ENCODE data around the gene ABCF2.

The ABCF2 gene

GRCh38 chr7:151252961-151253711, 26.1 kb upstream of the ABCF2 start:
- H3K18ac ChIP-seq (ENCODE audit: low read length): peak overlapping the region; percentile 90
- H3K4ac ChIP-seq (ENCODE audit: low read length): no peak overlapping the region
- no peak overlapping the region for H3K27ac ChIP-seq (replicated peaks; ENCODE audit: low read length)
- no peak overlapping the region for H2BK5ac ChIP-seq (ENCODE audit: low read length)
- peaks cover 26 to 31% of the 10 kb centered on the region in 2 donors for H3K4me1 ChIP-seq (ENCODE audit: control insufficient read depth in 2 of 2, insufficient read depth in 1 of 2, low read depth in 1 of 2, low read length in 2 of 2)
- H3K9me3 ChIP-seq (replicated peaks in 1 of 2; ENCODE audit: control insufficient read depth in 2 of 2, insufficient read depth in 1 of 2, low read depth in 1 of 2, low read length in 2 of 2): no peaks in the 10 kb centered on the region
- no peak overlapping the region for H4K8ac ChIP-seq (ENCODE audit: low read depth, low read length)
- H2BK120ac ChIP-seq (ENCODE audit: low read depth, low read length): peak overlapping the region; percentile 29
- peak overlapping the region; percentile 91 for H3K4me2 ChIP-seq (ENCODE audit: insufficient read depth, low read length, poor library complexity, severe bottlenecking)
- no peaks in the 10 kb centered on the region for H3K36me3 ChIP-seq (replicated peaks in 1 of 2; ENCODE audit: control insufficient read depth in 2 of 2, insufficient read depth in 2 of 2, low read length in 2 of 2)
- peak overlapping the region in 1 of 2 donors; percentile 87 for H3K4me3 ChIP-seq (ENCODE audit: low read length in 2 of 2)
- no peak overlapping the region for H4K91ac ChIP-seq (ENCODE audit: low read depth, low read length, poor library complexity)
- H2BK15ac ChIP-seq (ENCODE audit: low read length): peak overlapping the region; percentile 84
- WGBS, 2 donors (ENCODE audit: extremely low coverage in 2 of 2, insufficient read length in 2 of 2, insufficient replicate concordance in 1 of 2): no CpG with 5 or more reads among the region's 17 CpGs
- peaks cover 0 to 11% (median 9%) of the 10 kb centered on the region in 3 experiments for H3K27me3 ChIP-seq (ENCODE audit: control insufficient read depth in 3 of 3, insufficient read depth in 3 of 3, low read depth in 1 of 3, low read length in 3 of 3)
- H2AK5ac ChIP-seq (ENCODE audit: low read depth, low read length): peak overlapping the region; percentile 91
- peak overlapping the region; percentile 73 for H3K9ac ChIP-seq (ENCODE audit: low read depth, low read length, poor library complexity)
- H3K23ac ChIP-seq (ENCODE audit: low read depth, low read length, poor library complexity): peak overlapping the region; percentile 59
- H3K14ac ChIP-seq (ENCODE audit: low read length): no peak overlapping the region
- H2BK12ac ChIP-seq (ENCODE audit: low read length): peak overlapping the region; percentile 46
- peak overlapping the region; percentile 93 for H2AFZ ChIP-seq (ENCODE audit: low read length)
- peaks cover 1% of the 10 kb centered on the region for H3K79me1 ChIP-seq (ENCODE audit: low read depth, low read length)
- peak; percentile 27 for DNase-seq (ENCODE audit: low spot score)

DNA sequence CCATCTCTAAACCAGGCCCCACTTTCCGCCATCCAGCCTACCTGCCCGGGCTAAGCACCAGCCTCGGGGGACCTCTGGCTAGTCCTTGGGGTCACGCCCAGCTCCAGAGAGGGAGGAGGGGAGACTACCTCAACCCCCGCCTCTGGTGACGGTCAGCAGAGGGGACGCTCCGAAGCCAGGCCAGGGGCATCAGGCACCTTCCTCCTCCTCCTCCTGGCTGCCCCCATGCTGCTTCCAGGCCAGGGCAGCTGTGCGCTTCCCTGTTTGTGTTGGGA, 25.5 kb upstream of the ABCF2 start:
- Histone ChIP-seq H3K36me3 (replicated peaks in 1 of 2; ENCODE audit: control insufficient read depth in 2 of 2, insufficient read depth in 2 of 2, low read length in 2 of 2) (no peaks in the 10 kb centered on the region), H3K27ac (replicated peaks; ENCODE audit: low read length) (peak overlapping the region; percentile 59), H2BK120ac (ENCODE audit: low read depth, low read length) (no peak overlapping the region), H2AK5ac (ENCODE audit: low read depth, low read length) (peak overlapping the region; percentile 91), H3K14ac (ENCODE audit: low read length) (peak overlapping the region; percentile 77), H4K91ac (ENCODE audit: low read depth, low read length, poor library complexity) (peak overlapping the region; percentile 95), H3K4me3 (ENCODE audit: low read length in 2 of 2) (peak overlapping the region; percentile 81 to 87), H3K9ac (ENCODE audit: low read depth, low read length, poor library complexity) (peak overlapping the region; percentile 78), H3K4ac (ENCODE audit: low read length) (peak overlapping the region; percentile 85), H3K18ac (ENCODE audit: low read length) (peak overlapping the region; percentile 96), H3K4me2 (ENCODE audit: insufficient read depth, low read length, poor library complexity, severe bottlenecking) (peak overlapping the region; percentile 91), H4K8ac (ENCODE audit: low read depth, low read length) (peak overlapping the region; percentile 98), H3K9me3 (replicated peaks in 1 of 2; ENCODE audit: control insufficient read depth in 2 of 2, insufficient read depth in 1 of 2, low read depth in 1 of 2, low read length in 2 of 2) (no peaks in the 10 kb centered on the region), H3K27me3 (ENCODE audit: control insufficient read depth in 3 of 3, insufficient read depth in 3 of 3, low read depth in 1 of 3, low read length in 3 of 3) (peaks cover 0 to 11% (median 11%) of the 10 kb centered on the region in 3 experiments), H3K4me1 (ENCODE audit: control insufficient read depth in 2 of 2, insufficient read depth in 1 of 2, low read depth in 1 of 2, low read length in 2 of 2) (peaks cover 29 to 34% of the 10 kb centered on the region in 2 donors), H2BK15ac (ENCODE audit: low read length) (peak overlapping the region; percentile 94), H2BK5ac (ENCODE audit: low read length) (peak overlapping the region; percentile 84), H3K23ac (ENCODE audit: low read depth, low read length, poor library complexity) (peak overlapping the region; percentile 59), H2AFZ (ENCODE audit: low read length) (peak overlapping the region; percentile 93), H3K79me1 (ENCODE audit: low read depth, low read length) (peaks cover 1% of the 10 kb centered on the region), H2BK12ac (ENCODE audit: low read length) (peak overlapping the region; percentile 43)
- no peak for DNase-seq (ENCODE audit: low spot score)
- WGBS, 2 donors (ENCODE audit: extremely low coverage in 2 of 2, insufficient read length in 2 of 2, insufficient replicate concordance in 1 of 2): no CpG with 5 or more reads among the region's 9 CpGs

DNA sequence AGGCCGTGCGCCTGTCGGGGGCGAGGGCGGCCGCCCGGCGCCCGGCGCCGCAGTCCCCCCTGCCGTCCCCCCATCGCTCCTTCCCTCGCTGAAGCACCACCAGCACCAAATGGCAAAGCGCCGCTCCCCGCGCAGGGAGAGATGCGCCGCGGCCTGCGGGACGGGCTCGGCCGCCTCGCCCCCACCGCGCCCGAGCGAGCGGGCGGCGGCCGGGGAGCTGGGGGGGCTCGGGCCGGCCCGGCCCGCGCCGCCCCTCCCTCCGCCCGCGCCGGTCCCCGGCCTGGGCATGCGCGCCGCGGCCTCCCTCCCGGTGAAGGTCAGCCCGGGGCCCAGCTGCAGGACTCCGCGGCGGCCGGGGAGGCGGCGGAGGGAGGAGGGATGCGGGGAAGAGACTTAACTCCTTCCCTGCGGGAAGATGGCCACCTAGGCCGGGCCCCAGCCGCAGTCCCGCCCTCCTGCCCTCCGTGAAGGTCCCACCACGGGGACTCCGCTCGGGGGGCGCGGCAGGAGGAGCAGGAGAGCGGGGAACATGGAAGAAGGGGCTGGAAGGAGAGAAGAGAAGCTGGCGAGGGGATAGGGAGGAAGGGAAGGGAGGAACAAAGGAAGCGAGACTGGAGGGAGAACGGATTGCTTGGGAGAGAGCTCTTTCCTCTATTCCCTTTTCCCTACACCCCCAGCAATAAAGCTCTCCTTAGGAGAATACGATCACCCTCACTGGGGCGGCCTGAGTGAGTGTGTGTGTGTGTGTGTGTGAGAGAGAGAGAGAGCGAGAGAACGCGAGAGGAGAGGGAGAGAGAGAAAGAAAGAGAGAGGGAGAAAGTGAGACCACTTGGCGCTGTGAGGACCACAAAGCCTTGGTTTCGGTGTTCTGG, 24.9 kb upstream of the ABCF2 start:
- H3K79me1 ChIP-seq (ENCODE audit: low read depth, low read length): peaks cover 1% of the 10 kb centered on the region
- H3K27ac ChIP-seq (replicated peaks; ENCODE audit: low read length): peak overlapping the region; percentile 59
- H3K23ac ChIP-seq (ENCODE audit: low read depth, low read length, poor library complexity): peak overlapping the region; percentile 82
- peak overlapping the region; percentile 94 for H2BK15ac ChIP-seq (ENCODE audit: low read length)
- peak overlapping the region; percentile 95 for H4K91ac ChIP-seq (ENCODE audit: low read depth, low read length, poor library complexity)
- peak overlapping the region; percentile 77 for H3K14ac ChIP-seq (ENCODE audit: low read length)
- H3K4me3 ChIP-seq (ENCODE audit: low read length in 2 of 2): peak overlapping the region; percentile 81 to 87
- peak overlapping the region; percentile 96 for H3K18ac ChIP-seq (ENCODE audit: low read length)
- H3K36me3 ChIP-seq (replicated peaks in 1 of 2; ENCODE audit: control insufficient read depth in 2 of 2, insufficient read depth in 2 of 2, low read length in 2 of 2): no peaks in the 10 kb centered on the region
- no peaks in the 10 kb centered on the region for H3K9me3 ChIP-seq (replicated peaks in 1 of 2; ENCODE audit: control insufficient read depth in 2 of 2, insufficient read depth in 1 of 2, low read depth in 1 of 2, low read length in 2 of 2)
- no peak overlapping the region for H3K4ac ChIP-seq (ENCODE audit: low read length)
- H2BK120ac ChIP-seq (ENCODE audit: low read depth, low read length): peak overlapping the region; percentile 50
- H2BK12ac ChIP-seq (ENCODE audit: low read length): peak overlapping the region; percentile 75
- peak; percentile 61 for DNase-seq (ENCODE audit: low spot score)
- peak overlapping the region; percentile 91 for H3K4me2 ChIP-seq (ENCODE audit: insufficient read depth, low read length, poor library complexity, severe bottlenecking)
- H3K27me3 ChIP-seq (ENCODE audit: control insufficient read depth in 3 of 3, insufficient read depth in 3 of 3, low read depth in 1 of 3, low read length in 3 of 3): peaks cover 0 to 11% (median 11%) of the 10 kb centered on the region in 3 experiments
- peak overlapping the region; percentile 88 for H3K9ac ChIP-seq (ENCODE audit: low read depth, low read length, poor library complexity)
- H4K8ac ChIP-seq (ENCODE audit: low read depth, low read length): peak overlapping the region; percentile 98
- H3K4me1 ChIP-seq (ENCODE audit: control insufficient read depth in 2 of 2, insufficient read depth in 1 of 2, low read depth in 1 of 2, low read length in 2 of 2): peaks cover 29 to 39% of the 10 kb centered on the region in 2 donors
- WGBS, 2 donors (ENCODE audit: extremely low coverage in 2 of 2, insufficient read length in 2 of 2, insufficient replicate concordance in 1 of 2): no CpG with 5 or more reads among the region's 79 CpGs
- H2BK5ac ChIP-seq (ENCODE audit: low read length): peak overlapping the region; percentile 84
- H2AK5ac ChIP-seq (ENCODE audit: low read depth, low read length): peak overlapping the region; percentile 91
- peak overlapping the region; percentile 93 for H2AFZ ChIP-seq (ENCODE audit: low read length)

DNA sequence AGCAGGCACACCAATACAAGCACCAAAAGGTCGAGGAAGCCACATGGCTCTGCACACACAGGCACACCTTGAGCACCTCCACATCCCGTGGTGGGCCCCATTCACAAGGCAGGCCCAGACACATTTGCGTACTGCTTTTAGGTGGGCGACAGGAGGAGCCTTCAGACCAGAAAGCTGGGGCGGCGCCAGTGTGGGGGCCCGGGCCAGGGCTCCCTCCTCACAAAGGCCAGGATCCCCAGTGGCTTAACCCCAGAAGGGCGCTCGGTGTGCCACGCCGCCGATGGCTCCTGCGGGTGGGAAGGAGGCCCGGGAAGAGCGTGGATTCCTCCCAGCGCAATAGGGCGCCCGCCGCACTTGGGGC, 24.3 kb upstream of the ABCF2 start:
- Histone ChIP-seq H3K4me2 (ENCODE audit: insufficient read depth, low read length, poor library complexity, severe bottlenecking) (peak overlapping the region; percentile 91), H3K23ac (ENCODE audit: low read depth, low read length, poor library complexity) (peak overlapping the region; percentile 82), H2BK15ac (ENCODE audit: low read length) (peak overlapping the region; percentile 11), H3K36me3 (replicated peaks in 1 of 2; ENCODE audit: control insufficient read depth in 2 of 2, insufficient read depth in 2 of 2, low read length in 2 of 2) (no peaks in the 10 kb centered on the region), H3K4me3 (ENCODE audit: low read length in 2 of 2) (peak overlapping the region; percentile 81 to 87), H2AK5ac (ENCODE audit: low read depth, low read length) (peak overlapping the region; percentile 64), H4K91ac (ENCODE audit: low read depth, low read length, poor library complexity) (no peak overlapping the region), H2BK12ac (ENCODE audit: low read length) (peak overlapping the region; percentile 75), H2BK5ac (ENCODE audit: low read length) (peak overlapping the region; percentile 84), H2BK120ac (ENCODE audit: low read depth, low read length) (peak overlapping the region; percentile 50), H3K79me1 (ENCODE audit: low read depth, low read length) (peaks cover 1% of the 10 kb centered on the region), H3K9me3 (replicated peaks in 1 of 2; ENCODE audit: control insufficient read depth in 2 of 2, insufficient read depth in 1 of 2, low read depth in 1 of 2, low read length in 2 of 2) (no peaks in the 10 kb centered on the region), H3K4me1 (ENCODE audit: control insufficient read depth in 2 of 2, insufficient read depth in 1 of 2, low read depth in 1 of 2, low read length in 2 of 2) (peaks cover 33 to 46% of the 10 kb centered on the region in 2 donors), H3K4ac (ENCODE audit: low read length) (no peak overlapping the region), H4K8ac (ENCODE audit: low read depth, low read length) (no peak overlapping the region), H3K14ac (ENCODE audit: low read length) (no peak overlapping the region), H3K18ac (ENCODE audit: low read length) (peak overlapping the region; percentile 86), H3K9ac (ENCODE audit: low read depth, low read length, poor library complexity) (peak overlapping the region; percentile 88), H2AFZ (ENCODE audit: low read length) (peak overlapping the region; percentile 88), H3K27me3 (ENCODE audit: control insufficient read depth in 3 of 3, insufficient read depth in 3 of 3, low read depth in 1 of 3, low read length in 3 of 3) (peaks cover 0 to 16% (median 6%) of the 10 kb centered on the region in 3 experiments), H3K27ac (replicated peaks; ENCODE audit: low read length) (no peak overlapping the region)
- no CpG with 5 or more reads among the region's 19 CpGs for WGBS, 2 donors (ENCODE audit: extremely low coverage in 2 of 2, insufficient read length in 2 of 2, insufficient replicate concordance in 1 of 2)
- DNase-seq (ENCODE audit: low spot score): peak; percentile 23

All from neuronal stem cell (in vitro differentiated cells).